Spleen (tissue), 11 donors: ENCODE results near the gene MGRN1. TPM values are rescaled to one million over a fixed set of nuclear protein-coding genes. Genes with fewer than 3 reads are reported as not detected.

Experiments
- DNase-seq: peaks from one replicate; pipeline ENCODE4 v3.0.0-alpha.2; 2020
- H3K27ac ChIP-seq, 8 donors: fragments of 200-600 bp; sonication (generic) in 7 of 8; 1 replicate in 4 of 8; 2 replicates in 4 of 8; pipeline versions ENCODE4 v1.5.0 to v1.8.0; 2016 to 2021; ENCODE audit warnings: inconsistent platforms in 4 of 8, mild to moderate bottlenecking in 4 of 8, moderate library complexity in 1 of 8
- H3K27me3 ChIP-seq, 7 donors: fragments of 200-600 bp; sonication (generic) in 6 of 7; replicated peaks in 1 of 7; 1 replicate in 4 of 7; 2 replicates in 3 of 7; pipeline versions ENCODE4 v1.5.0 to v1.8.0; 2016 to 2021; ENCODE audit warnings: inconsistent platforms in 3 of 7, mild to moderate bottlenecking in 1 of 7
- H3K36me3 ChIP-seq, 6 donors: fragments of 200-600 bp; sonication (generic) in 5 of 6; 1 replicate in 4 of 6; 2 replicates in 2 of 6; pipeline versions ENCODE4 v1.5.0 to v1.8.0; 2016 to 2021; ENCODE audit warnings: inconsistent platforms in 2 of 6
- H3K4me1 ChIP-seq, 6 donors: fragments of 200-600 bp; sonication (generic) in 5 of 6; 1 replicate in 3 of 6; 2 replicates in 3 of 6; pipeline versions ENCODE4 v1.5.0 to v1.8.0; 2016 to 2021; ENCODE audit warnings: inconsistent platforms in 3 of 6
- H3K4me3 ChIP-seq, 8 donors: fragments of 200-600 bp; sonication (generic) in 7 of 8; 1 replicate in 4 of 8; 2 replicates in 4 of 8; pipeline versions ENCODE4 v1.5.0 to v1.8.0; 2016 to 2021; ENCODE audit warnings: inconsistent platforms in 4 of 8, mild to moderate bottlenecking in 4 of 8, moderate library complexity in 2 of 8
- H3K9me3 ChIP-seq, 8 donors: fragments of 200-600 bp; sonication (generic) in 7 of 8; 1 replicate in 4 of 8; 2 replicates in 4 of 8; pipeline versions ENCODE4 v1.5.0 to v1.8.0; 2016 to 2021; ENCODE audit warnings: inconsistent platforms in 4 of 8
- POLR2A ChIP-seq, 3 donors: fragments of 450-650 bp; IDR thresholded peaks; one replicate each; pipeline ENCODE4 v1.5.1; 2017; ENCODE audit warnings: antibody characterized with exemption in 3 of 3, mild to moderate bottlenecking in 1 of 3
- POLR2AphosphoS5 ChIP-seq, 3 donors: sonication (generic); formaldehyde crosslinking; IDR thresholded peaks; one replicate each; pipeline ENCODE4 v1.5.1; 2017; ENCODE audit warnings: antibody characterized with exemption in 3 of 3
- WGBS, 5 donors: extraction: QIAGEN DNeasy Blood & Tissue Kit in 3 of 5; methylation state at CpG; one replicate each; pipeline versions ENCODE4 v1.1.5 to v1.1.7; 2013 to 2018; 5-methylcytosine and 5-hydroxymethylcytosine counted together
- intact Hi-C: fragments of 100-400 bp; cut with DNase I; formaldehyde crosslinking; loops from one replicate; pipeline ENCODE4 v1.15.0; 2023; ENCODE audit warnings: low total_unique reads
- polyA plus RNA-seq, 3 donors: library from polyadenylated mRNA; stranded (reverse); fragments of 200-250 nt; gene quantifications; one replicate each; pipeline ENCODE4 v1.2.1, GENCODE V29; 2013
- total RNA-seq, 7 donors: library from RNA; depleted of rRNA in 3 of 7; stranded (reverse); fragments of >200 nt in 3 of 7; fragmentation: NEBNext Ultra II Directional in 4 of 7; extraction: Animal tissue kit (Norgen Biotek cat#: 25700) in 4 of 7; gene quantifications; one replicate each; pipeline versions ENCODE4 v1.1.0 to v1.2.1, GENCODE V29; 2016 to 2021
- TF ChIP-seq, protein P1 (sequence below), 11 experiments: fragments of 200-600 bp in 7 of 11; fragments of 450-650 bp in 4 of 11; sonication (generic) in 4 of 11; IDR thresholded peaks in 8 of 11; conservative IDR thresholded peaks in 3 of 11; 1 replicate in 7 of 11; 2 replicates in 4 of 11; pipeline versions ENCODE4 v1.4.0 to v1.8.0; 2016 to 2021; ENCODE audit warnings: antibody characterized with exemption in 11 of 11, inconsistent platforms in 4 of 11, mild to moderate bottlenecking in 1 of 11
- donor health status: healthy with polysubstance abuse.
- donor health status: DM: no; HTN: no; CAD: no; lungs with moderate emphysema.
- donor health status: DM: no; HTN: no; CAD: no.
- donor health status: Bipolar disorder and iron deficiency.
- donor health status: healthy.
- donor health status: DM: no; HTN: no; CAD: no.
- donor health status: DM: yes; HTN: yes; CAD: no.

MGRN1 gene
- total and polyA plus RNA-seq, 10 donors, result 7.6 to 132 (median 75.1) TPM

GRCh38 chr16:4724661-4725270 is 100.1 kb downstream of the MGRN1 start:
- Histone ChIP-seq H3K27me3 (no peaks in the 10 kb centered on the region), H3K27ac (no peak overlapping the region), H3K9me3 (no peaks in the 10 kb centered on the region), H3K4me3 (no peak overlapping the region), H3K36me3 (peaks cover 0 to 80% (median 43%) of the 10 kb centered on the region in 6 donors), H3K4me1 (no peaks in the 10 kb centered on the region)
- TF ChIP-seq POLR2A (IDR thresholded peaks at IDR 0.05), result no peak
- no peak for TF ChIP-seq POLR2AphosphoS5 (IDR thresholded peaks at IDR 0.05)
- TF ChIP-seq, protein P1, sequence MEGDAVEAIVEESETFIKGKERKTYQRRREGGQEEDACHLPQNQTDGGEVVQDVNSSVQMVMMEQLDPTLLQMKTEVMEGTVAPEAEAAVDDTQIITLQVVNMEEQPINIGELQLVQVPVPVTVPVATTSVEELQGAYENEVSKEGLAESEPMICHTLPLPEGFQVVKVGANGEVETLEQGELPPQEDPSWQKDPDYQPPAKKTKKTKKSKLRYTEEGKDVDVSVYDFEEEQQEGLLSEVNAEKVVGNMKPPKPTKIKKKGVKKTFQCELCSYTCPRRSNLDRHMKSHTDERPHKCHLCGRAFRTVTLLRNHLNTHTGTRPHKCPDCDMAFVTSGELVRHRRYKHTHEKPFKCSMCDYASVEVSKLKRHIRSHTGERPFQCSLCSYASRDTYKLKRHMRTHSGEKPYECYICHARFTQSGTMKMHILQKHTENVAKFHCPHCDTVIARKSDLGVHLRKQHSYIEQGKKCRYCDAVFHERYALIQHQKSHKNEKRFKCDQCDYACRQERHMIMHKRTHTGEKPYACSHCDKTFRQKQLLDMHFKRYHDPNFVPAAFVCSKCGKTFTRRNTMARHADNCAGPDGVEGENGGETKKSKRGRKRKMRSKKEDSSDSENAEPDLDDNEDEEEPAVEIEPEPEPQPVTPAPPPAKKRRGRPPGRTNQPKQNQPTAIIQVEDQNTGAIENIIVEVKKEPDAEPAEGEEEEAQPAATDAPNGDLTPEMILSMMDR (IDR thresholded peaks at IDR 0.05 in 8 of 11, conservative IDR thresholded peaks at IDR 0.05 in 3 of 11), result no peak
- DNase-seq, result no peak
- intact Hi-C loops, result no loop called here
- WGBS, 5 donors, result 93 to 96% (median 93%) methylated on average over 11 of the region's 11 CpGs

- no peak for DNase-seq
- no peak overlapping the region for H3K4me3 ChIP-seq
- WGBS, 5 donors, result 93 to 97% (median 95%) methylated on average over 17 to 18 of the region's 18 CpGs
- no peaks in the 10 kb centered on the region for H3K4me1 ChIP-seq
- H3K9me3 ChIP-seq, result no peaks in the 10 kb centered on the region
- no peaks in the 10 kb centered on the region for H3K27me3 ChIP-seq
- intact Hi-C loops, result no loop called here
- TF ChIP-seq POLR2A (IDR thresholded peaks at IDR 0.05), result no peak
- TF ChIP-seq, protein P1 (IDR thresholded peaks at IDR 0.05 in 8 of 11, conservative IDR thresholded peaks at IDR 0.05 in 3 of 11), result no peak
- no peak for TF ChIP-seq POLR2AphosphoS5 (IDR thresholded peaks at IDR 0.05)
- H3K27ac ChIP-seq, result no peak overlapping the region
- H3K36me3 ChIP-seq, result peaks cover 0 to 96% (median 46%) of the 10 kb centered on the region in 6 donors
These were observed 102.0 kb downstream of the MGRN1 start for GRCh38 chr16:4726616-4727015.

- DNase-seq, result no peak
- H3K27ac ChIP-seq, result no peak overlapping the region
- no peaks in the 10 kb centered on the region for H3K9me3 ChIP-seq
- H3K4me1 ChIP-seq, result peaks cover 5 to 11% (median 9%) of the 10 kb centered on the region in 6 donors
- H3K36me3 ChIP-seq, result peaks cover 0 to 76% (median 39%) of the 10 kb centered on the region in 6 donors
- no peak overlapping the region for H3K4me3 ChIP-seq
- TF ChIP-seq POLR2A (IDR thresholded peaks at IDR 0.05) (no peak), POLR2AphosphoS5 (IDR thresholded peaks at IDR 0.05) (no peak)
- TF ChIP-seq, protein P1 (IDR thresholded peaks at IDR 0.05 in 8 of 11, conservative IDR thresholded peaks at IDR 0.05 in 3 of 11), result no peak
- WGBS, 5 donors, result 94 to 99% (median 96%) methylated on average over 8 of the region's 8 CpGs
- H3K27me3 ChIP-seq, result no peaks in the 10 kb centered on the region
- intact Hi-C loops, result no loop called here
These were observed 104.0 kb downstream of the MGRN1 start for GRCh38 chr16:4728676-4729075.

DNA sequence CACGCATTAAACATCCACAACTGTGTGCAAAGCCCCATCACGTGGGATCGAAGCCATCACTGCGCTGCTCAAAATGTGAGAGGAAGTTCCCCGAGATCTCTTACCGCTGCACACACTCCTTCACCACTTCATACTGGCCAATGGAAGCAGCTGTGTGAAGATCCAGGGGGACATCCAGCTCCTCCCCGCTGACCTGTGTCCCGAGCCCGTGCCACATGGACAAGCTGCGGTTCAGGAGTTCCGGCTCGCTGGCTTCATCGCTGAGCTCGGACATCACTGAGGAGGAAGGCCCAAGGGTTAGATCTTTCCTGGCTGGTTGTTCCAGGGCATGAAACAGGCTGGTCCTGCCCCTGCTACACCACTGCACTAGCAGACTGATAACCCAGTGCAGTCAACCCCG is 105.2 kb downstream of the MGRN1 start:
- no peak for DNase-seq
- Histone ChIP-seq H3K36me3 (peaks cover 0 to 64% (median 34%) of the 10 kb centered on the region in 6 donors), H3K9me3 (no peaks in the 10 kb centered on the region), H3K27me3 (no peaks in the 10 kb centered on the region), H3K4me1 (peaks cover 5 to 19% (median 11%) of the 10 kb centered on the region in 6 donors), H3K27ac (no peak overlapping the region), H3K4me3 (no peak overlapping the region)
- WGBS, 5 donors, result 95 to 97% (median 95%) methylated on average over 15 of the region's 15 CpGs
- no peak for TF ChIP-seq POLR2AphosphoS5 (IDR thresholded peaks at IDR 0.05)
- TF ChIP-seq, protein P1 (IDR thresholded peaks at IDR 0.05 in 8 of 11, conservative IDR thresholded peaks at IDR 0.05 in 3 of 11), result no peak
- TF ChIP-seq POLR2A (IDR thresholded peaks at IDR 0.05), result no peak
- intact Hi-C loops, result no loop called here
